ENCODE data around the gene DAB2IP.

- no peak for TF ChIP-seq CTCF (conservative IDR thresholded peaks at IDR 0.05; ENCODE audit: low read length)
- no peak for TF ChIP-seq EZH2phosphoT487 (IDR thresholded peaks at IDR 0.05; ENCODE audit: borderline replicate concordance)
Observed at GRCh38 chr9:121788686-121789366, 137.4 kb downstream of the DAB2IP start.
